Left ventricle myocardium inferior (tissue), 1 donor: Measurements from ENCODE around the gene UNC45A. TPM values are rescaled to one million over a fixed set of nuclear protein-coding genes. Genes with fewer than 3 reads are reported as not detected.

Experiments
- DNase-seq: peaks from one replicate; pipeline ENCODE4 v3.0.0-alpha.2; 2020
- H3K27ac ChIP-seq: fragments of 200-600 bp; replicated peaks from 2 replicates; pipeline ENCODE4 v1.8.0; 2021
- H3K27me3 ChIP-seq: fragments of 200-600 bp; 2 replicates; pipeline ENCODE4 v1.8.0; 2021; ENCODE audit warnings: low read depth
- H3K36me3 ChIP-seq: fragments of 200-600 bp; 2 replicates; pipeline ENCODE4 v1.8.0; 2021
- H3K4me1 ChIP-seq: fragments of 200-600 bp; 2 replicates; pipeline ENCODE4 v1.8.0; 2021
- H3K4me3 ChIP-seq: fragments of 200-600 bp; 2 replicates; pipeline ENCODE4 v1.8.0; 2021; ENCODE audit warnings: mild to moderate bottlenecking, moderate library complexity
- H3K9me3 ChIP-seq: fragments of 200-600 bp; replicated peaks from 2 replicates; pipeline ENCODE4 v1.8.0; 2021
- intact Hi-C: fragments of 100-400 bp; cut with micrococcal nuclease; formaldehyde crosslinking; loops from one replicate; pipeline ENCODE4 v1.11.0; 2022
- total RNA-seq: library from RNA; stranded (reverse); fragmentation: NEBNext Ultra II Directional; extraction: Animal tissue kit (Norgen Biotek cat#: 25700); gene quantifications from one replicate; pipeline ENCODE4 v1.2.1, GENCODE V29; 2021
- TF ChIP-seq, protein P1 (sequence below): fragments of 200-600 bp; IDR thresholded peaks from 2 replicates; pipeline ENCODE4 v1.8.0; 2021; ENCODE audit warnings: antibody characterized with exemption, mild to moderate bottlenecking, borderline replicate concordance
- donor health status: DM: no; HTN: yes; CAD: no; lungs with severe emphysema.

Gene UNC45A
- total RNA-seq, 1 donor from 2014 or later, result 21.9 TPM

DNA sequence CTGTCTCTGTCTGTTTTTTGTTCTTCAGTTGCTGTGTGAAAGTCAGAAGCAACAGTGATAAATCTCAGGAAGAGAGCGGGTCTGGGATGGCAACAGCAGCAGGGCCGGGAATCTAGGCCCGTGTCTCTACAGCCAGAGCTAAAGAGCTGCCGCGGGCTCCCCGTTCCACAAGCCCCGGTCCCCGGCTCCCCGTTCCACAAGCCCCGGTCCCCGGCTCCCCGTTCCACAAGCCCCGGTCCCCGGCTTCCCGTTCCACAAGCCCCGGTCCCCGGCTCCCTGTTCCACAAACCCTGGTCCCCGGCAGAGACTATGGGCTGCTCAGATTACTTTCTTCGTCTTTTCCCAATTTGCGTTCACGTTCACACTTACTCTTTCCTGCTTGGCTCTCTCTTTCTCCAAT lies 39.1 kb downstream of the UNC45A start:
- intact Hi-C loops, result no loop called here
- DNase-seq, result no peak
- Histone ChIP-seq H3K4me1 (no peaks in the 10 kb centered on the region), H3K27ac (no peak overlapping the region), H3K27me3 (no peaks in the 10 kb centered on the region), H3K9me3 (no peaks in the 10 kb centered on the region), H3K4me3 (no peak overlapping the region), H3K36me3 (no peaks in the 10 kb centered on the region)
- TF ChIP-seq, protein P1, sequence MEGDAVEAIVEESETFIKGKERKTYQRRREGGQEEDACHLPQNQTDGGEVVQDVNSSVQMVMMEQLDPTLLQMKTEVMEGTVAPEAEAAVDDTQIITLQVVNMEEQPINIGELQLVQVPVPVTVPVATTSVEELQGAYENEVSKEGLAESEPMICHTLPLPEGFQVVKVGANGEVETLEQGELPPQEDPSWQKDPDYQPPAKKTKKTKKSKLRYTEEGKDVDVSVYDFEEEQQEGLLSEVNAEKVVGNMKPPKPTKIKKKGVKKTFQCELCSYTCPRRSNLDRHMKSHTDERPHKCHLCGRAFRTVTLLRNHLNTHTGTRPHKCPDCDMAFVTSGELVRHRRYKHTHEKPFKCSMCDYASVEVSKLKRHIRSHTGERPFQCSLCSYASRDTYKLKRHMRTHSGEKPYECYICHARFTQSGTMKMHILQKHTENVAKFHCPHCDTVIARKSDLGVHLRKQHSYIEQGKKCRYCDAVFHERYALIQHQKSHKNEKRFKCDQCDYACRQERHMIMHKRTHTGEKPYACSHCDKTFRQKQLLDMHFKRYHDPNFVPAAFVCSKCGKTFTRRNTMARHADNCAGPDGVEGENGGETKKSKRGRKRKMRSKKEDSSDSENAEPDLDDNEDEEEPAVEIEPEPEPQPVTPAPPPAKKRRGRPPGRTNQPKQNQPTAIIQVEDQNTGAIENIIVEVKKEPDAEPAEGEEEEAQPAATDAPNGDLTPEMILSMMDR, result no peak

DNA sequence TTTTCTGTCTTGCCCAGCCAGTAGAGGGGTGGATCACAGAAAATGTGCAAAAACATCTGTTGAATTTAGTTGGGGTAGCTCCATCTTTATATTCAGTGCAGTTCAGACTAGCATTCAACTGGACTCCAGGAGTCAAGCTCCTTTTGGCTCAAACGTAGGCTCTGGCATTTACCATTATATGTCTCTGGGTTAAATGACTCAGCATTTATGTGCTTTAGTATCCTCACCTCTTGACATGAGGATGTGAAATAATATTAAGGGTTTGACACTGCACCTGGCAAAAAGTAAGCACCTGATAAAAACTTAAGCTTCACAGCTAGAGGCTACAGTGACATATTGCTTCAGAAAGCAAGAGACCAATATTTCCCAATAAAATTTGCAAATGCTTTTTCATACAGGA lies 44.5 kb downstream of the UNC45A start:
- Histone ChIP-seq H3K36me3 (peaks cover 4% of the 10 kb centered on the region), H3K27me3 (no peaks in the 10 kb centered on the region), H3K27ac (no peak overlapping the region), H3K4me3 (no peak overlapping the region), H3K9me3 (no peaks in the 10 kb centered on the region), H3K4me1 (no peaks in the 10 kb centered on the region)
- TF ChIP-seq, protein P1, result no peak
- DNase-seq, result no peak
- intact Hi-C loops, result no loop called here

DNA sequence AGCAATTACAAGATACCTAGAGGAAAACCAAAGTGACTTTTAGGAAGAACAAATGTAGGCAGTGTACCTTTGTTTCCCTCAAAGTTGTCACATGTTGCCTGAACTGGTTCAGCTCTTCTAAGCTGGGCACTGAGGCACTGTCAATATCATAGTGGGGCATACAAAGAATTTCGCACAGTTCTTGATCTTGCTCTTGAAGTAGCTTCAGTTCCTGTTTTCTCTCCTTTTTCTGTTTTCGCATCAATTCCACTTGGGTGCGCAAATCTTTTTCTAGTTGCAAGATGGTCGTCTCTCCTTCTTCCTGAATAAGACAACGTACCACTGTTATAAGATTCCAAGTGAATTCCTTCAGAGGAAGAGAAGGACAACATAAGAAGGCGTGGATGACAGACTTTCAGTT lies 46.6 kb downstream of the UNC45A start:
- no peak overlapping the region for H3K4me3 ChIP-seq
- H3K4me1 ChIP-seq, result no peaks in the 10 kb centered on the region
- H3K36me3 ChIP-seq, result peaks cover 4% of the 10 kb centered on the region
- DNase-seq, result no peak
- no peak overlapping the region for H3K27ac ChIP-seq
- intact Hi-C loops, result no loop called here
- TF ChIP-seq, protein P1, result no peak
- no peaks in the 10 kb centered on the region for H3K27me3 ChIP-seq
- H3K9me3 ChIP-seq, result no peaks in the 10 kb centered on the region

DNA sequence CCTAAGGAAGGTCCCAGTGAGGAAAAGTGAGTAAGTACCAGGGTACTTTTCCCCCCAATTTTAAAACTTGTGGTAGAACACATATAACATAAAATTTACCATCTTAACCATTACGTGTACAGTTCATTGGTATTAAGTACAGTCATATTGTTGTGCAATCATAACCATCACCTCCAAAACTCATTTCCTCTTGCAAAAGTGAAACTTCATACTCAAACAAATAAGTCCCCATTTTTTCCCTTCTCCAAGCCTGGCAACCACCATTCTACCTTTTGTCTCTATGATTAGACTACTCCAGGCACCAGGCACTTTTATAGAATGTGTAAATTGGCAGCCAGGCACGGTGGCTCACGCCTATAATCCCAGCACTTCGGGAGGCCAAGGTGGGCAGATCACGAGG lies 47.0 kb downstream of the UNC45A start:
- intact Hi-C loops, result no loop called here
- H3K9me3 ChIP-seq, result no peaks in the 10 kb centered on the region
- peaks cover 4% of the 10 kb centered on the region for H3K36me3 ChIP-seq
- TF ChIP-seq, protein P1, result no peak
- no peak overlapping the region for H3K27ac ChIP-seq
- H3K4me1 ChIP-seq, result no peaks in the 10 kb centered on the region
- no peak overlapping the region for H3K4me3 ChIP-seq
- no peak for DNase-seq
- no peaks in the 10 kb centered on the region for H3K27me3 ChIP-seq

DNA sequence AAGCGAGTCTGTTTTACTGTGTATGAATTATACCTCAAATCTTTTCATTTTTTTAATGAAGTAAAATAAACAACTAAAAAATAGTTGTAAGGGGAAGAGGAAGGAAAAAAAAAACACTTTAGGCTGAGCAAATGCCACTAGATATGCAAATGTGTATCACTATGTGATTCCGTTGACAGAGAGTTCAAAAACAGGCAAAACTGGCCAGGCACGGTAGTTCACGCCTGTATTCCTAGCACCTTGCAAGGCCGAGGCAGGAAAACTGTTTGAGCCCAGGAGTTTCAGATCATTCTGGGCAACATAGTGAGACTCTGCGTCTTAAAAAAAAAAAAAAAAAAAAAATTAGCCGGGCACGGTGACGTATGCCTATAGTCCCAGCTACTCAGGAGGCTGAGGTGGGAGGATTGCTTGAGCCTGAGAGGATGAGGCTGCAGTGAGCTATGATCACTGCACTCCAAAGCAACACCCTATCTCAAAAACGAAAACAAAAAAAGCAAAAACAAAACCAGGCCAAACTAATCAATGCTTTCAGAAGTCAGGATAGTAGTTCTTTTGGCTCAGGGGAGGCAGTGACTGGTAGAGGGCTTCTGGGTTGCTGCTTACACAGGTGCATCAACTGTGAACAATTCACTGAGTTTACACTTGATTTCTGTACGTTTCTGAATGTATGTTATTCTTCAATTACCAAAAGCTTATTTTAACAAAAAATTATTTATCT lies 51.9 kb downstream of the UNC45A start:
- no peak for DNase-seq
- no peaks in the 10 kb centered on the region for H3K9me3 ChIP-seq
- no peaks in the 10 kb centered on the region for H3K36me3 ChIP-seq
- TF ChIP-seq, protein P1, result no peak
- no peaks in the 10 kb centered on the region for H3K4me1 ChIP-seq
- H3K27me3 ChIP-seq, result no peaks in the 10 kb centered on the region
- H3K27ac ChIP-seq, result no peak overlapping the region
- intact Hi-C loops, result no loop called here
- H3K4me3 ChIP-seq, result no peak overlapping the region
